22Rv1 (cell line): Measurements from ENCODE around the gene MGAT5.

Source experiments
- ZFX ChIP-seq: fragments of 450-650 bp; IDR thresholded peaks from 2 replicates; pipeline ENCODE4 v1.6.1; 2017; ENCODE audit warnings: antibody characterized with exemption, borderline replicate concordance
- TF ChIP-seq, protein P1 (sequence below): fragments of 450-650 bp; IDR thresholded peaks from 2 replicates; pipeline ENCODE4 v1.5.1; 2017; ENCODE audit warnings: mild to moderate bottlenecking

GRCh38 chr2:134274121-134274520 is 20.2 kb downstream of the MGAT5 start:
- TF ChIP-seq, protein P1, sequence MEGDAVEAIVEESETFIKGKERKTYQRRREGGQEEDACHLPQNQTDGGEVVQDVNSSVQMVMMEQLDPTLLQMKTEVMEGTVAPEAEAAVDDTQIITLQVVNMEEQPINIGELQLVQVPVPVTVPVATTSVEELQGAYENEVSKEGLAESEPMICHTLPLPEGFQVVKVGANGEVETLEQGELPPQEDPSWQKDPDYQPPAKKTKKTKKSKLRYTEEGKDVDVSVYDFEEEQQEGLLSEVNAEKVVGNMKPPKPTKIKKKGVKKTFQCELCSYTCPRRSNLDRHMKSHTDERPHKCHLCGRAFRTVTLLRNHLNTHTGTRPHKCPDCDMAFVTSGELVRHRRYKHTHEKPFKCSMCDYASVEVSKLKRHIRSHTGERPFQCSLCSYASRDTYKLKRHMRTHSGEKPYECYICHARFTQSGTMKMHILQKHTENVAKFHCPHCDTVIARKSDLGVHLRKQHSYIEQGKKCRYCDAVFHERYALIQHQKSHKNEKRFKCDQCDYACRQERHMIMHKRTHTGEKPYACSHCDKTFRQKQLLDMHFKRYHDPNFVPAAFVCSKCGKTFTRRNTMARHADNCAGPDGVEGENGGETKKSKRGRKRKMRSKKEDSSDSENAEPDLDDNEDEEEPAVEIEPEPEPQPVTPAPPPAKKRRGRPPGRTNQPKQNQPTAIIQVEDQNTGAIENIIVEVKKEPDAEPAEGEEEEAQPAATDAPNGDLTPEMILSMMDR = no peak
- no peak for TF ChIP-seq ZFX
